ENCODE measurements around the gene HERC2.
"Not testable (repeated sequence)": the region's sequence is repeated elsewhere in the genome, so short reads cannot be mapped to it uniquely, and the experiment has no call there.

DNA sequence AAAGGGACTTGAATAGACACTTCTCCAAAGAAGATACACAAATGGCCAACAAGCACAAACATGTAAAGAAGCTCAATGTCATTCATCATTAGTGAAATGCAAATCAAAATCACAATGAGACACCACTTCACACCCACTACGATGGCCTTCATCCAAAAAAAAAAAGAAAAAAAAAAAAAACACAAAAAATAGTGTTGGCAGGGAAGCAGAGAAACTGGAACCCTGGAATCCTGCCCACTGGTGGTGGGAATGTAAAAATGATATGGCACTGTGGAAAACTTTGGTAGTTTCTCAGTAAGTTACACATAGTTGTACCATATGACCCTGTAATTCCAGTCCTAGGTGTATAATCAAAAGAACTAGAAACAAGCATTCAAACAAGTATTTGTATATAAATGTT, 94.7 kb downstream of the HERC2 start:
- TF ChIP-seq, protein P1, sequence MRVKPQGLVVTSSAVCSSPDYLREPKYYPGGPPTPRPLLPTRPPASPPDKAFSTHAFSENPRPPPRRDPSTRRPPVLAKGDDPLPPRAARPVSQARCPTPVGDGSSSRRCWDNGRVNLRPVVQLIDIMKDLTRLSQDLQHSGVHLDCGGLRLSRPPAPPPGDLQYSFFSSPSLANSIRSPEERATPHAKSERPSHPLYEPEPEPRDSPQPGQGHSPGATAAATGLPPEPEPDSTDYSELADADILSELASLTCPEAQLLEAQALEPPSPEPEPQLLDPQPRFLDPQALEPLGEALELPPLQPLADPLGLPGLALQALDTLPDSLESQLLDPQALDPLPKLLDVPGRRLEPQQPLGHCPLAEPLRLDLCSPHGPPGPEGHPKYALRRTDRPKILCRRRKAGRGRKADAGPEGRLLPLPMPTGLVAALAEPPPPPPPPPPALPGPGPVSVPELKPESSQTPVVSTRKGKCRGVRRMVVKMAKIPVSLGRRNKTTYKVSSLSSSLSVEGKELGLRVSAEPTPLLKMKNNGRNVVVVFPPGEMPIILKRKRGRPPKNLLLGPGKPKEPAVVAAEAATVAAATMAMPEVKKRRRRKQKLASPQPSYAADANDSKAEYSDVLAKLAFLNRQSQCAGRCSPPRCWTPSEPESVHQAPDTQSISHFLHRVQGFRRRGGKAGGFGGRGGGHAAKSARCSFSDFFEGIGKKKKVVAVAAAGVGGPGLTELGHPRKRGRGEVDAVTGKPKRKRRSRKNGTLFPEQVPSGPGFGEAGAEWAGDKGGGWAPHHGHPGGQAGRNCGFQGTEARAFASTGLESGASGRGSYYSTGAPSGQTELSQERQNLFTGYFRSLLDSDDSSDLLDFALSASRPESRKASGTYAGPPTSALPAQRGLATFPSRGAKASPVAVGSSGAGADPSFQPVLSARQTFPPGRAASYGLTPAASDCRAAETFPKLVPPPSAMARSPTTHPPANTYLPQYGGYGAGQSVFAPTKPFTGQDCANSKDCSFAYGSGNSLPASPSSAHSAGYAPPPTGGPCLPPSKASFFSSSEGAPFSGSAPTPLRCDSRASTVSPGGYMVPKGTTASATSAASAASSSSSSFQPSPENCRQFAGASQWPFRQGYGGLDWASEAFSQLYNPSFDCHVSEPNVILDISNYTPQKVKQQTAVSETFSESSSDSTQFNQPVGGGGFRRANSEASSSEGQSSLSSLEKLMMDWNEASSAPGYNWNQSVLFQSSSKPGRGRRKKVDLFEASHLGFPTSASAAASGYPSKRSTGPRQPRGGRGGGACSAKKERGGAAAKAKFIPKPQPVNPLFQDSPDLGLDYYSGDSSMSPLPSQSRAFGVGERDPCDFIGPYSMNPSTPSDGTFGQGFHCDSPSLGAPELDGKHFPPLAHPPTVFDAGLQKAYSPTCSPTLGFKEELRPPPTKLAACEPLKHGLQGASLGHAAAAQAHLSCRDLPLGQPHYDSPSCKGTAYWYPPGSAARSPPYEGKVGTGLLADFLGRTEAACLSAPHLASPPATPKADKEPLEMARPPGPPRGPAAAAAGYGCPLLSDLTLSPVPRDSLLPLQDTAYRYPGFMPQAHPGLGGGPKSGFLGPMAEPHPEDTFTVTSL (CRISPR knock-in tag; IDR thresholded peaks at IDR 0.05; ENCODE audit: borderline replicate concordance): not testable (repeated sequence)
- TF ChIP-seq ZFP1 (CRISPR knock-in tag; IDR thresholded peaks at IDR 0.05): not testable (repeated sequence)

All from HepG2 (cell line).